GM13976 (cell line): Measurements from ENCODE around the gene PPP1R1B.

ENCODE experiments used
- DNase-seq: peaks from one replicate; pipeline ENCODE4 v3.0.0; 2012; ENCODE audit warnings: low spot score
- in situ Hi-C: fragments of 300-500 bp; cut with MboI; formaldehyde crosslinking; loops from one replicate; pipeline ENCODE4 v1.12.0; 2022; ENCODE audit warnings: low sequenced_read_pairs, mixed read lengths, inconsistent platforms; ENCODE audit not compliant: unreplicated experiment
- TF ChIP-seq, protein P1 (sequence below): IDR thresholded peaks from 2 replicates; pipeline ENCODE4 v1.5.1; 2012; ENCODE audit warnings: borderline replicate concordance, mild to moderate bottlenecking; ENCODE audit not compliant: insufficient read depth; ENCODE audit errors: extremely low read depth, missing control alignments, control extremely low read depth

The PPP1R1B gene

DNA sequence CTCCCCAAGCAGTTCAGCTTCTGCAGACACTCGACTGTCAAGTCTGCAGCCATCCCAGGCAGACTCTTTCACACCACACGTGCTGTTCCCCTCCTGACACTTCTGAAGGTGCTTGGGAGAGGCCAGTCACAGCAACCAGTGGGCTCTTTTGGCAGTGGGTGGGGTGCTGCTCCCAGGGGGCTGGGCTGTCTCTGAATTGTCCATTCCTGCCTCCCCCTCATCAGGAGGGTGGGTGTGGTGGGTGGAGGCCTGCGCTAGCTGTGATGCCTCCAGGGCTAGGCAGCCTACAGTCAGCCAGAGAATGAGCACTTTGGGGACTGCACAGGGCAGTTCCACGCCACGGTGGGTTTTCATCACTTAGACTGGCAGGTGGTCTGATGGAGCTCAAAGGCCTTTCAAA, 20.5 kb downstream of the PPP1R1B start:
- TF ChIP-seq, protein P1, sequence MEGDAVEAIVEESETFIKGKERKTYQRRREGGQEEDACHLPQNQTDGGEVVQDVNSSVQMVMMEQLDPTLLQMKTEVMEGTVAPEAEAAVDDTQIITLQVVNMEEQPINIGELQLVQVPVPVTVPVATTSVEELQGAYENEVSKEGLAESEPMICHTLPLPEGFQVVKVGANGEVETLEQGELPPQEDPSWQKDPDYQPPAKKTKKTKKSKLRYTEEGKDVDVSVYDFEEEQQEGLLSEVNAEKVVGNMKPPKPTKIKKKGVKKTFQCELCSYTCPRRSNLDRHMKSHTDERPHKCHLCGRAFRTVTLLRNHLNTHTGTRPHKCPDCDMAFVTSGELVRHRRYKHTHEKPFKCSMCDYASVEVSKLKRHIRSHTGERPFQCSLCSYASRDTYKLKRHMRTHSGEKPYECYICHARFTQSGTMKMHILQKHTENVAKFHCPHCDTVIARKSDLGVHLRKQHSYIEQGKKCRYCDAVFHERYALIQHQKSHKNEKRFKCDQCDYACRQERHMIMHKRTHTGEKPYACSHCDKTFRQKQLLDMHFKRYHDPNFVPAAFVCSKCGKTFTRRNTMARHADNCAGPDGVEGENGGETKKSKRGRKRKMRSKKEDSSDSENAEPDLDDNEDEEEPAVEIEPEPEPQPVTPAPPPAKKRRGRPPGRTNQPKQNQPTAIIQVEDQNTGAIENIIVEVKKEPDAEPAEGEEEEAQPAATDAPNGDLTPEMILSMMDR = no peak
- in situ Hi-C loops = no loop called here
- DNase-seq = no peak

DNA sequence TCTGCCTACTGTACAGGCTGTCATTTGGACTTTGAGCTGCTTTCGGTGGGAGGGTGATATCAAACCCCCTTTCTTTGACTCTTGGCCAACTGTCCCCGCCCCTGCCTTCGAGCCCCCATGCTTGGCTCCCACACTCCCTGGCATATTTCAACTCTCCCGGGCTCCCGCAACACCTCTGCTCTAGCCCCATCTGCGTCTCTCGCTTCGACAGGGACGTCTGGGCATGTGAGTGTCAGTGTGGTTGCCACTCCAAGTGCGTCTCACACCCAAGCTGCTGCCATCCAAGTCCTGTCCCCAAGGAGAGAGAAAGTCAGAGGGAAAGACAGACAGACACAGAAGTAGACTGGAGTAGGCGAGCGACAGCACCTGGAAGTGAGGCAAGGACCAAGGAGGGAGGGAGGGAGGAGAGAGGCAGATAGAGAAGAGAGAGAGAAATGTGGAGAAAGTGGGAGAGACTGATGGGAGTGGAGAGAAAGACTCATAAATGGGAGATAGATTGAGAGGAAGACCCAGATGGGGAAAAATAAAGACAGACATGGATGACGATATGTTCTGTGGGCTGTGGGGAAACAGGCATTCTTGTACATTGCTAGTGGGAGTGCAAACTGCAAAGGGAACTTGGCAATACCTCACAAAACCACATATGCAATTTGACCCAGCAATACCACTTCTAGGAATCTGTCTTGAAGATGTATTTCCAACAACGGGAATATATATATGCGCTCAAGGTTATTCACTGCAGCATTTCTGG, 22.0 kb downstream of the PPP1R1B start:
- in situ Hi-C loops = no loop called here

DNA sequence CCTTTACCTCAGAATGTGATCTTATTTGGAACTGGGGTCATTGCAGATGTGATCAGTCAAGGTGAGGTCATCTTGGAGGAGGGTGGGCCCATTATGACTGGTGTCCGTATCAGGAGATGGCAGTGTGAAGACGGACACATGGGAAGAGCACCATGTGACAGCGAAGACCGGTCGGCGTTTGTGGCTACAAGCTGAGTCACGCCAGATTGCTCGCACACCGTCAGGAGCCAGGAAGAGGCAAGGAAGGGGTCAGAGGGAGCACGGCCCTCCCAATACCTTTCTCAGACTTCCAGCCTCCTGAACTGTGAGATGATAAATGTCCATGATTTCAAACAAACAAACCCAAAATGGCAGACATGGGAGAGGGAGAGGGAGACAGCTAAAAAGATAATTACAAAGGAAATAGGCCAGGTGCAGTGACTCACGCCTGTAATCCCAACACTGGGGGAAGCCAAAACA, 23.4 kb downstream of the PPP1R1B start:
- DNase-seq = no peak
- in situ Hi-C loops = no loop called here
- TF ChIP-seq, protein P1 = no peak

More for the DNA sequence above, 22.0 kb downstream of the PPP1R1B start:
- TF ChIP-seq, protein P1 = no peak
- no peak for DNase-seq

DNA sequence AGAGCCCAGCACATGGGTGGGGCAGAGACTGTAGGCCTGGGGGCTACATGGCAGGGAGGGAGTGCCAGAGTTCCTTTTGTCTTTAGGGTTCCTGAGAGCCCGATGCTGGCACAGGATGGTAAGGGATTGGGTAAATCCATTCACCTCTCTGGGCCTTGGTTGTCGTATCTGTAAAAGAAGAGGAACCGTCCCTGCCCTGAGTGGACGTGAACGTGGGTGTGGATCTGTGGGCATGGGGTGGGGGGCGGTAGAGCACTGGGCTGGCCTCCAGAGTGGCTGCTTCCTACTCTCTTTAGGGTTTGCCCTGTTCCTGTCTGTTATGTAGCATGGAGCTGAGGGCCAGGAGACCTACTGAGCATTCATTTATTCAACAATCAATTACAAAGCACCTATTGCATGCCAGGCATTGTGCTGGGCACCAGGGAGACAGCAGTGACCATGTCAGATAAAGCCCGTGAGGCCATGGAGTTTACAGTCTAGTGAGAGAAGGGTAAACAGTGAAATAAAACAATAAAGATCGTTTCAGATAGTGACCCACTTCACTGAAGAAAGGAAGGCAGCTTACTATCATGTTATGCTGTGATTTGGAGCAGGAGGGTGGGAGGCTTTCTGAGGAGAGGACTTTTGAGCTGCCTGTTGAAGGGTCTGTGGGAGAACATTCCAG, 25.3 kb downstream of the PPP1R1B start:
- in situ Hi-C loops = no loop called here

DNA sequence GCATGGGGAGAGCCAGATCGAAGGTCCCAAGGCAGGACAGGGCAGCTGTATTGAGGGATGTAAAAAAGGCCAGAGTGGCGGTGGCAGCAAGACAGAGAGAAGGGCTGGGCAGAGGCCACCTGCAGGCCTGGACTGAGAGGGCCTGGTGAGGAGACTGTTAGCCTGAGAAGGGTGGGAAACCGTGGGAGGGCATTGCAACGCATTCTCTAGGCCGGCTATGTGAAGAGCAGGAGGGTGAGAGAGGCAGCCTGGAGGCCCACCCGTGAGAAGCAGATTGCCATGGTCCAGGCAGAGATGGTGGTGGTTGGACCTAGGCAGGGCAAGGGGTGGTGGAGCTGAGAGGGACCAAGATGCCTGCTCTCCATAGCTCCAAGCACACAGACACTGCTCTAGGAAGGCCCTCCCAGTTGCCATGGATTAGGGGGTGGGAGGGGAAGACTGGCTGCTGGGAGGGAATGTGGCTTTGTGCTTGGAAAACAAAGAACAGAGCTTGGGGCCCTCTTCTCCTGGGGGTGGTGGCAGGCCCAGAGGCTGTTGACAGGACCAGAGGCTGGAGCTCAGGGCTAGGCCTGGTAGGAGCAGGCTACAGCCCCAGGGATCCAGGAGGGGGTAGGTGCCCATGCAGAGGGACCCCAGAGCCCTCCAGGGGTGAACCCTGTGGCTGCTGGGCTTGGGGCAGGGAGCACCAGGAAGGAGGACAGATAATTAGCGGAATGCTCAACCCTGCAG, 26.0 kb downstream of the PPP1R1B start:
- in situ Hi-C loops = no loop called here
- DNase-seq = no peak
- TF ChIP-seq, protein P1 = no peak

More for the DNA sequence above, 25.3 kb downstream of the PPP1R1B start:
- TF ChIP-seq, protein P1 = no peak
- DNase-seq = no peak

DNA sequence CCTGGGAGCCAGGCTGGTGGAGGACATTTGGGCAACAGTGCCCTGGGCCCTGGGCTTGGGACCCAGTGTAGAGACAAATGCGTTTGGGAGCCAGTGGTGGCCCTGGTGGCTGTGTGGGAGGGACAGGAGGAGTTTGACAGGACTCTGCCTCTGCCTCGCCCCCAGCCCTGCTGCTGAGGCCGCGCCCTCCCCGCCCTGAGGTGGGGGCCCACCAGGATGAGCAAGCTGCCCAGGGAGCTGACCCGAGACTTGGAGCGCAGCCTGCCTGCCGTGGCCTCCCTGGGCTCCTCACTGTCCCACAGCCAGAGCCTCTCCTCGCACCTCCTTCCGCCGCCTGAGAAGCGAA, 26.5 kb downstream of the PPP1R1B start:
- TF ChIP-seq, protein P1 = no peak
- in situ Hi-C loops = no loop called here
- no peak for DNase-seq
